HL-60 (cell line): Measurements from ENCODE around the gene OXSR1.
"Not testable (repeated sequence)": the region's sequence is repeated elsewhere in the genome, so short reads cannot be mapped to it uniquely, and the experiment has no call there.

ENCODE experiments used
- DNase-seq, 2 experiments: peaks; one replicate each; pipeline ENCODE4 v3.0.0-alpha.2; 2010 to 2020; ENCODE audit warnings: low read depth in 1 of 2, low spot score in 1 of 2
- H3K27ac ChIP-seq: fragments of 250-450 bp; sonication (Bioruptor Pico); replicated peaks from 2 replicates; pipeline ENCODE4 v1.5.1; 2020; ENCODE audit warnings: mild to moderate bottlenecking, moderate library complexity
- H3K27me3 ChIP-seq: fragments of 250-450 bp; sonication (Bioruptor Pico); 2 replicates; pipeline ENCODE4 v1.5.1; 2021; ENCODE audit warnings: mild to moderate bottlenecking, moderate library complexity; ENCODE audit not compliant: insufficient read depth, poor library complexity, severe bottlenecking
- H3K4me3 ChIP-seq: replicated peaks from 2 replicates; pipeline ENCODE4 v1.5.1; 2011; ENCODE audit warnings: mild to moderate bottlenecking, control low read depth, low read length; ENCODE audit not compliant: insufficient read depth
- GABPA ChIP-seq: IDR thresholded peaks from 2 replicates; pipeline ENCODE4 v1.6.1; 2012; ENCODE audit warnings: low read depth
- POLR2AphosphoS5 ChIP-seq: IDR thresholded peaks from 2 replicates; pipeline ENCODE4 v1.6.1; 2012; ENCODE audit warnings: low read depth
- SPI1 ChIP-seq: IDR thresholded peaks from 2 replicates; pipeline ENCODE4 v1.6.1; 2012; ENCODE audit warnings: low read depth, mild to moderate bottlenecking, borderline replicate concordance
- TF ChIP-seq, protein P1 (sequence below): IDR thresholded peaks from 2 replicates; pipeline ENCODE4 v1.6.1; 2012; ENCODE audit warnings: low read depth; ENCODE audit not compliant: insufficient replicate concordance
- TF ChIP-seq, protein P2 (sequence below): IDR thresholded peaks from one replicate; pipeline ENCODE4 v1.5.1; 2011; ENCODE audit warnings: low read length, control low read depth, inconsistent platforms; ENCODE audit not compliant: insufficient read depth

Gene OXSR1

DNA sequence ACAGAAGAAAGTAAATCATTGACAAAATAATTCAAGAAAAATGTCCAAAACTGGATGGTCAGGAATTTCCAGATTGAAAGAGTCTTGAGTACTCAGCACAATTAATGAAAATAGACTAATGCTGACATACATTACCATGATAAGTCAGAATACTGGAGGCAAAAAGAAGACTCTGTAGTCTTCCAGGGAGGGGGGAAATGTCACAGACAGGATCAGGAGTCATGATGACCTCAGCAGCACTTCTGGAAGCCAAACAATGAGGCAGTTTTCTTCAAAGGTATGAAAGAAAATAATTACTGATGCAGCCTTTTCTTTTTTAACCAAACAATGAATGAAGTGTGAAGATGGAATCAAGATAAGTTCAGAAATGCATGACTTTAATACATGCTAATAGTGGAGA lies 70.1 kb downstream of the OXSR1 start:
- H3K27me3 ChIP-seq: no peaks in the 10 kb centered on the region
- TF ChIP-seq, protein P1, sequence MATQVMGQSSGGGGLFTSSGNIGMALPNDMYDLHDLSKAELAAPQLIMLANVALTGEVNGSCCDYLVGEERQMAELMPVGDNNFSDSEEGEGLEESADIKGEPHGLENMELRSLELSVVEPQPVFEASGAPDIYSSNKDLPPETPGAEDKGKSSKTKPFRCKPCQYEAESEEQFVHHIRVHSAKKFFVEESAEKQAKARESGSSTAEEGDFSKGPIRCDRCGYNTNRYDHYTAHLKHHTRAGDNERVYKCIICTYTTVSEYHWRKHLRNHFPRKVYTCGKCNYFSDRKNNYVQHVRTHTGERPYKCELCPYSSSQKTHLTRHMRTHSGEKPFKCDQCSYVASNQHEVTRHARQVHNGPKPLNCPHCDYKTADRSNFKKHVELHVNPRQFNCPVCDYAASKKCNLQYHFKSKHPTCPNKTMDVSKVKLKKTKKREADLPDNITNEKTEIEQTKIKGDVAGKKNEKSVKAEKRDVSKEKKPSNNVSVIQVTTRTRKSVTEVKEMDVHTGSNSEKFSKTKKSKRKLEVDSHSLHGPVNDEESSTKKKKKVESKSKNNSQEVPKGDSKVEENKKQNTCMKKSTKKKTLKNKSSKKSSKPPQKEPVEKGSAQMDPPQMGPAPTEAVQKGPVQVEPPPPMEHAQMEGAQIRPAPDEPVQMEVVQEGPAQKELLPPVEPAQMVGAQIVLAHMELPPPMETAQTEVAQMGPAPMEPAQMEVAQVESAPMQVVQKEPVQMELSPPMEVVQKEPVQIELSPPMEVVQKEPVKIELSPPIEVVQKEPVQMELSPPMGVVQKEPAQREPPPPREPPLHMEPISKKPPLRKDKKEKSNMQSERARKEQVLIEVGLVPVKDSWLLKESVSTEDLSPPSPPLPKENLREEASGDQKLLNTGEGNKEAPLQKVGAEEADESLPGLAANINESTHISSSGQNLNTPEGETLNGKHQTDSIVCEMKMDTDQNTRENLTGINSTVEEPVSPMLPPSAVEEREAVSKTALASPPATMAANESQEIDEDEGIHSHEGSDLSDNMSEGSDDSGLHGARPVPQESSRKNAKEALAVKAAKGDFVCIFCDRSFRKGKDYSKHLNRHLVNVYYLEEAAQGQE: no peak
- no peak for TF ChIP-seq GABPA
- TF ChIP-seq, protein P2, sequence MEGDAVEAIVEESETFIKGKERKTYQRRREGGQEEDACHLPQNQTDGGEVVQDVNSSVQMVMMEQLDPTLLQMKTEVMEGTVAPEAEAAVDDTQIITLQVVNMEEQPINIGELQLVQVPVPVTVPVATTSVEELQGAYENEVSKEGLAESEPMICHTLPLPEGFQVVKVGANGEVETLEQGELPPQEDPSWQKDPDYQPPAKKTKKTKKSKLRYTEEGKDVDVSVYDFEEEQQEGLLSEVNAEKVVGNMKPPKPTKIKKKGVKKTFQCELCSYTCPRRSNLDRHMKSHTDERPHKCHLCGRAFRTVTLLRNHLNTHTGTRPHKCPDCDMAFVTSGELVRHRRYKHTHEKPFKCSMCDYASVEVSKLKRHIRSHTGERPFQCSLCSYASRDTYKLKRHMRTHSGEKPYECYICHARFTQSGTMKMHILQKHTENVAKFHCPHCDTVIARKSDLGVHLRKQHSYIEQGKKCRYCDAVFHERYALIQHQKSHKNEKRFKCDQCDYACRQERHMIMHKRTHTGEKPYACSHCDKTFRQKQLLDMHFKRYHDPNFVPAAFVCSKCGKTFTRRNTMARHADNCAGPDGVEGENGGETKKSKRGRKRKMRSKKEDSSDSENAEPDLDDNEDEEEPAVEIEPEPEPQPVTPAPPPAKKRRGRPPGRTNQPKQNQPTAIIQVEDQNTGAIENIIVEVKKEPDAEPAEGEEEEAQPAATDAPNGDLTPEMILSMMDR: no peak
- TF ChIP-seq POLR2AphosphoS5: no peak
- no peak for TF ChIP-seq SPI1
- H3K4me3 ChIP-seq: no peak overlapping the region
- DNase-seq: no peak
- H3K27ac ChIP-seq: no peak overlapping the region

DNA sequence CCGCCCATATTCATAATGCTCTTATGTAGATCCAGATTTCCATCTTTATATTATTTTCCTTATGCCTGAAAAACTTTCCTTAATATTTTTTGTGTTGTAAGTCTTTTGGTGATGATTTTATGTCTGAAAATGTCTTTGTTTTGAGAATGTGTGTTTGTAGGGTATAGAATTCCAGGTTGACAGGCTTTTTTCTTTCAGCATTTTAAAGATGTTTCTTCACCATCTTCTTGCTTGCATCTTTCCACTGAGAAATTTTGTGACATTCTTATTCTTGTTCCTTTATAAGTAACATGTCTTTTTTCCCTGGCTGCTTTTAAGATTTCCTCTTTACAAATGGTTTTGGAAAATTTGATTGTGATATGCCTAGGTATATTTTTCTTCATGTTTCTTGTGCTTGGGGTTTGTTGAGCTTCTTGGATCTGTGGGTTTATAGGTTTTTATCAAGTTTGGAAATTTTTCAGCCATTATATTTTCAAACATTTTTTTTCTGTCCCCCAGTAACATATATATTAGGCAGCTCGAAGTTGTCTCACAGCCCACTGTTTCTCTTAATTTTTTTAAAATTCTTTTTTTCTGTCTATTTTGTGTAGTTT lies 73.2 kb downstream of the OXSR1 start:
- TF ChIP-seq, protein P1: no peak
- no peak for TF ChIP-seq SPI1
- TF ChIP-seq POLR2AphosphoS5: no peak
- TF ChIP-seq, protein P2: no peak
- TF ChIP-seq GABPA: no peak
- Histone ChIP-seq H3K27me3 (no peaks in the 10 kb centered on the region), H3K27ac (no peak overlapping the region), H3K4me3 (no peak overlapping the region)
- no peak for DNase-seq

DNA sequence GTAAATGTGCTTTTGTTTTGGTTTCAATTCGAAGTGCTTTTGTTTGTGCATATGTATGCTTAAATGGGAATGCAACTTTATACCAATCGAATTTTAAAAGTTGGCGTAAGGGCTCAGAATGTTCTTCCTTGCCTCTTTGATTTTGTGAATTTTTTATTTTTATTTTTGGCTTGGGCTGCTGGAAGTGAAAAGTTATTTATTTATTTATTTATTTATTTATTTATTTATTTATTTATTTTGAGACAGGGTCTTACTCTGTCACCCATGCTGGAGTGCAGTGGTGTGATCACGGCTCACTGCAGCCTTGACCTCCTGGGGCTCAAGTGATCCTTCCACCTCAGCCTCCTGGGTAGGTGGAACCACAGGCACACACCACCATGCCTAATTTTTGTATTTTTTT lies 77.5 kb downstream of the OXSR1 start:
- not testable (repeated sequence) for H3K27ac ChIP-seq, DNase-seq, H3K27me3 ChIP-seq, H3K4me3 ChIP-seq

DNA sequence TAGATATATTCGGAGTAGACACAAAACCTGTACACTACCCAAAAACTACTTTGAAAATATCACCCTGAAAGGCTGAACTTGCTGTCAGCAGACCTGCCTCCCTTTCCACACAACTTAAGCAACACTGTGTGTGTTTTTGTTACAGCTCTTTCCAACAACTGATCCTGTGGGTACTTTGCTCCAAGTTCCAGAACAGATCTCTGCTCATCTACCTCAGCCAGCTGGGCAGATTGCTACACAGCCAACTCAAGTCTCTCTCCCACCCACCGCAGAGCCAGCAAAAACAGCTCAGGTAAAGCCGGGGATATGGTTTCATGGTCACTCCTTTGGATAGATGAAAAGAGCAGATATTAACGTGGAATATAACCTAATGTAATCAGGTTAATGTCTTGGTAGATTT lies 80.6 kb downstream of the OXSR1 start:
- TF ChIP-seq POLR2AphosphoS5 (no peak), GABPA (no peak), SPI1 (no peak)
- TF ChIP-seq, protein P1: no peak
- TF ChIP-seq, protein P2: no peak
- no peak for DNase-seq
- H3K4me3 ChIP-seq: no peak overlapping the region
- no peak overlapping the region for H3K27ac ChIP-seq
- no peaks in the 10 kb centered on the region for H3K27me3 ChIP-seq
